ENCODE measurements around the gene ADGRG1. TPM values are rescaled to one million over a fixed set of nuclear protein-coding genes. Genes with fewer than 3 reads are reported as not detected.

ADGRG1 gene
- total RNA-seq, 1 donor from 2014 or later, result 3.9 TPM

- intact Hi-C loops (cut with micrococcal nuclease), result loop anchor here (1.0 kb wide), 1 partner anchor 40 kb away; the partner anchor contains the start of gene KATNB1
Measured at GRCh38 chr16:57694725-57695679, 66.6 kb downstream of the ADGRG1 start, which contains the start of gene DRC7. Gene DRC7 (plus strand): TSS chr16:57694806. CDS start chr16:57697950, 3,144 bp downstream.

GRCh38 chr16:57695680-57696069 lies 67.2 kb downstream of the ADGRG1 start:
- intact Hi-C loops (cut with micrococcal nuclease), result no loop called here

- intact Hi-C loops (cut with micrococcal nuclease), result no loop called here
Measured at GRCh38 chr16:57696240-57696639, 67.8 kb downstream of the ADGRG1 start.

GRCh38 chr16:57697896-57698537 lies 69.6 kb downstream of the ADGRG1 start:
- intact Hi-C loops (cut with micrococcal nuclease), result no loop called here

- intact Hi-C loops (cut with micrococcal nuclease), result no loop called here
Measured at GRCh38 chr16:57698812-57699405, 70.5 kb downstream of the ADGRG1 start.

- intact Hi-C loops (cut with micrococcal nuclease), result no loop called here
Measured at GRCh38 chr16:57699481-57699880, 71.1 kb downstream of the ADGRG1 start.

- intact Hi-C loops (cut with micrococcal nuclease), result no loop called here
Measured at GRCh38 chr16:57699899-57700298, 71.5 kb downstream of the ADGRG1 start.

- intact Hi-C loops (cut with micrococcal nuclease), result no loop called here
Measured at GRCh38 chr16:57700781-57701551, 72.5 kb downstream of the ADGRG1 start.

- intact Hi-C loops (cut with micrococcal nuclease), result no loop called here
Measured at GRCh38 chr16:57701759-57702371, 73.4 kb downstream of the ADGRG1 start.

GRCh38 chr16:57703416-57704010 lies 75.1 kb downstream of the ADGRG1 start:
- intact Hi-C loops (cut with micrococcal nuclease), result no loop called here

- intact Hi-C loops (cut with micrococcal nuclease), result no loop called here
Measured at GRCh38 chr16:57704011-57704904, 75.8 kb downstream of the ADGRG1 start.

- intact Hi-C loops (cut with micrococcal nuclease), result no loop called here
Measured at GRCh38 chr16:57704905-57705852, 76.7 kb downstream of the ADGRG1 start.

- intact Hi-C loops (cut with micrococcal nuclease), result no loop called here
Measured at GRCh38 chr16:57706717-57707116, 78.3 kb downstream of the ADGRG1 start.

- intact Hi-C loops (cut with micrococcal nuclease), result no loop called here
Measured at GRCh38 chr16:57707331-57707730, 78.9 kb downstream of the ADGRG1 start.

GRCh38 chr16:57708168-57708567 lies 79.7 kb downstream of the ADGRG1 start:
- intact Hi-C loops (cut with micrococcal nuclease), result no loop called here

- intact Hi-C loops (cut with micrococcal nuclease), result no loop called here
Measured at GRCh38 chr16:57709663-57710062, 81.2 kb downstream of the ADGRG1 start.

GRCh38 chr16:57711346-57711745 lies 82.9 kb downstream of the ADGRG1 start:
- intact Hi-C loops (cut with micrococcal nuclease), result no loop called here

- intact Hi-C loops (cut with micrococcal nuclease), result no loop called here
Measured at GRCh38 chr16:57711993-57712392, 83.6 kb downstream of the ADGRG1 start.
